Globus pallidus (tissue), 1 donor: ENCODE results near the gene FAM13A.

Source experiments
- DNase-seq: peaks from one replicate; pipeline ENCODE4 v3.0.0-alpha.2; 2015; ENCODE audit warnings: low spot score

FAM13A gene

GRCh38 chr4:88713782-88714181 lies 343.2 kb downstream of the FAM13A start:
- no peak for DNase-seq

- no peak for DNase-seq
Measured at GRCh38 chr4:88709989-88710388, 347.0 kb downstream of the FAM13A start.

DNA sequence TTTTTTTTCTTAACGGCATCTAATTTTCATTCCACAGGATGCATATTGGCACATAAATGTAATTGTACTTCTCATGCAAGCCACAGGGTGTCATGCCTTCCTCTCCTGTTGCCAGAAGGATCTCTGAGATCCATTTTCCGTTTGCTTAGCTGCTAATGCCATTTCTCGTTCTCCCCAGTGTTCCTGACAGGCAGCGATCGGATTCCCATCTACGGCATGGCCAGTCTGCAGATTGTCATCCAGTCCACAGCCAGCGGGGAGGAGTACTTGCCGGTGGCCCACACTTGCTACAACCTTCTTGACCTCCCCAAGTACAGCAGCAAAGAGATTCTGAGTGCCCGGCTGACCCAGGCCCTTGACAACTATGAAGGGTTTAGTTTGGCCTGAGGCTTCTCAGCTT lies 350.4 kb downstream of the FAM13A start:
- DNase-seq, result peak; percentile 79

DNA sequence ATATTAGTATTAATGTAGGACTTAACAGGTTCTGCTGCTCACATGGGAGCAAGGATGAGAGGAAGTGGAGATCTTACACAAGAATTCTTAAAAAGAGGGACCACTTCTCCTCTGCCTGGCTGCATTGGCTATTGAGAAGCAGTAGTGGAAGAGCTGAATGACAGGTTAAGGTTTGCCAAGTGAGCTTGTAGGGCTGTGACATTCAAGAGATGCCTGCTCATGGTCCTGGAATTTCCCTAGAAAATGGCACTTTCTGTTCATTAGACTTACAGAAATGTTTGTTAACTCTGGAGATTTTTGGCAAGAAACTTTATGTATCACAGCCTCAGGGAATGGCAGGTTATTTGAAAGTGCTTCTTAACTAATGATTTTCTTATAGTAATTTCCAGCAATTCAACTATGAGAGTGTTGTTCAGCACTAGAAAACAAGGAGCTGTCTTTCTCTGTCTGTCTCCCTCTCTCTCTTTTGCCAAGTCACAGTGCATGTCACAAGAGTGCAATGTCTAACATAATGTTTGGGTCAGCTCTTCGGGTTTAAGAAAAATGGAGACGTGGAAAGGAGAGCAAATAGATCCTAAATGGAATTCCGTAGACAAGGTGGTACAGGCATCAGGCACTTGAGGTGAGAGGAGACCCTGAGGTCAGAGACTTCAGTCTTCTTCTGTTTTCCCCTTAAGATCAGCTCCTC lies 351.0 kb downstream of the FAM13A start:
- DNase-seq, result peak; percentile 60

GRCh38 chr4:88705223-88705622 lies 351.8 kb downstream of the FAM13A start:
- no peak for DNase-seq

- no peak for DNase-seq
Measured at GRCh38 chr4:88702782-88703181, 354.2 kb downstream of the FAM13A start.

DNA sequence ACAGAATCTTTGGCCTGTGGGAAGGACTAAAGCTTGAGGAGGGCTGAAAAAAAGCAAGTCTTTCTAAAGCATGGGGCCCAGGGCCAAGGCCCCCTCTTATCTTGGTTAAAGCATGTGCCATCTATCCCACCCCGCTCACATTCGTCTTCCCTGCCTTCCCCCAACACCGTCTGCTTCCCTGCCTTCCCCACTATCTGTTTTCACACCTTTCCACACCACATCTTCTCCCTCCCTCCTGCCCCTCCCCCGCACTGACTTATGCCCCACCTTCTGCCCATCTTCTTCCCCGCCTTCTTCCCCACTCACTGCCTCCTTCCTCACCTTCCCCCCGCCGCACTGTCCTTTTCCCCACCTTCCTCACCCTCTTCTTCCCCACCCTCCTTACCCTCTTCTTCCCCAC lies 358.5 kb downstream of the FAM13A start:
- no peak for DNase-seq

DNA sequence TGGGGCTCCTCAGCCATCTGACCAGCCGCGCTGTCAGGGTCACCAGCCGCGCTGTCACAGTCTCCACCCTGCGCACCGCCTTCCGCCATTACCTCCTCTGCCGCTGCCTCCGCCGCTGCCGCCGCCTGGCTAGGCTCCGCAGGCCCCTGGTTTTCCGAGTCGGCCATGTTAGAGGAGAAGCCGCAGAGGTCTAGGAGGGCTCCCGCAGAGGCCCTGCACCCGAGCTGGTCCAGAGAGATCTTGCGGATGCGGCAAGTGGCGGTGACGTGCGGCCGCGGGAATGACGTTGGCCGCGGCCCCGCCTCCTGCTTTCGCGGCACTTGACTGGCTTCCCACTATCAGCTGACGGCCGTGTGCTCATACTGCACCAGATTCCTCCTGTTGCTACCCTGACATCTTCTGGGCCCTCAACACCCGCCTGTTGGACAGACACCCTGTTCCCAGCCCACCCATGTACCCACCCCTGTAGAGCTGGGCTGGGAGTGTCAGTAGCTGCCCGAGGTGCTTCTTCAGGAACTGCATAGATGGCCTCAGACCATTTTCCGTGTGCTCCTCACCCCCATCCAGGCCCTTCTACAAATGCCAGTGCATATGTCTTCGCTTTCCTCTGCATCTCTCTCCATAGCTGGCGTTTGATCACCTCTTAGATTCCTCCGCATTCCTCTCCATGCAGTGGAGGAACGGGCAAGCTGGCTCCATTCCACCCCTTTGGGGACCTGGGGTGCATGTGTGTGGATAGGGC lies 359.2 kb downstream of the FAM13A start, which contains the start of gene NAP1L5:
TSS of gene NAP1L5 (minus strand) at position 242 of the 742 bp plus-strand sequence. CDS start at position 167, 75 bp downstream.
- DNase-seq, result peak; percentile 65

DNA sequence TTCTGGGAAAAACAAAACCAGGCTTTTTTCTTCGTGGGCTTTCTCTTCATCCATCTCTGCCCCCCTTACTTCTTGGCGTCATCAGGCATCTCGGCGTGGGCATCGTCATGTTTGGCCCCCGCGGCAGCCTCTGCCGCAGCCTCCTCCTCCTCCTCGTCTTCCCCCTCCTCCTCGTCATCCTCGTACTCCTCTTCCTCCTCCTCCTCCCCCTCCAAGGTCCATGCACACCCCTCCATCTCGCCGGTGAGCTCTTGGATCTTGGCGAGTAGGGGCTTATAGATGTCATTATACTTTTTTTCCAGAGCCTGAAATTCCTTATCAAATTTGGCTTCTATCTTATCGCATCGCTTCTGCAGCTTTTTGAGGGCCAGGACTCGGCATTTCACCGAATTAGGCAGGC lies 359.8 kb downstream of the FAM13A start:
- DNase-seq, result peak; percentile 42

DNA sequence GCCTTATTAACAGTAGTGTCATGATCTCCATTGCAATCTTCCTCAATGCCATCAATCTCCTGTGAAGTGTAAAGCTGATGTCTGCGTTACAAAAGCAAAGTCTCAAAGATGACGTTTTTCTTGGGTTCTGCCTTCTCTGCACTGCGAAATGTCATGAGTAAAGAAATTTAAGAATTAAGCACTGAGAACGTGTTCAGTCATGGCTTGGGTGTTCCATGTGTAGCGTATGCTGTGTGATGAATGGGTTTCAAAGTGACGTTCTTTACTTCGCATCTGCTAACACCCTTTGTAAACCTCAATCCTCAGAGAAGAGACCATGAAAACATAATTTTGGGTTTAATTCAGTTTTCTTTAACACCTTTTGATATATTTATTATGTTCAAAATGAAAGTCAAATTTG lies 360.4 kb downstream of the FAM13A start:
- DNase-seq, result no peak

GRCh38 chr4:88693792-88694191 lies 363.2 kb downstream of the FAM13A start:
- no peak for DNase-seq

- no peak for DNase-seq
Measured at GRCh38 chr4:88690355-88690754, 366.6 kb downstream of the FAM13A start.

- DNase-seq, result no peak
Measured at GRCh38 chr4:88681209-88681608, 375.8 kb downstream of the FAM13A start.
